Astrocyte (in vitro differentiated cells and primary cell): Measurements from ENCODE around the gene FGF9.

Experiments used
- CTCF ChIP-seq: IDR thresholded peaks from 2 replicates; pipeline ENCODE4 v1.5.1; 2011; ENCODE audit warnings: low read depth, mild to moderate bottlenecking, inconsistent platforms, low read length, moderate library complexity; ENCODE audit not compliant: insufficient read depth
- EZH2 ChIP-seq: IDR thresholded peaks from 2 replicates; pipeline ENCODE4 v1.6.1; 2012; ENCODE audit warnings: mild to moderate bottlenecking, low read length, inconsistent platforms; ENCODE audit not compliant: insufficient read depth

DNA sequence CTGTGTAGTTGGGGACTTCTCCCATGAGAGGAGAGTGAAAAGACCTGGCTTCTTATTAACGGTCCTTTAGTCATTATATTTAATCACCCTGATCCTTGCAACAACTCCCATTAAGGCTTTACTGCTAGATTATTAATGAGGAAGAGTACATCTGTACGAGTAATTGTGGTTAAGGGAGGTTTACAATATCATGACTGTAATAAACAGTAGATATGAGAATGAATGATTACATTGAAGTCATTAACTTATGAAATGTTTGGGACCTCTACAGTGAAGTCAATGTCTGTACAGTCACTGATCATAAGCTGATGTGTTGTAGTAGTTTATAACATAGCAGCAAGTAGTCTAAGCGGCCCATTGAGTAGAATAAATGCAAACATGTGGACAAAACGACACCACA lies 24.7 kb downstream of the FGF9 start:
- TF ChIP-seq EZH2 (no peak), CTCF (no peak)
